ENCODE data around the gene IDNK. TPM values are rescaled to one million over a fixed set of nuclear protein-coding genes. Genes with fewer than 3 reads are reported as not detected.

Gene IDNK
- total RNA-seq, 1 donor from 2014 or later = not detected

DNA sequence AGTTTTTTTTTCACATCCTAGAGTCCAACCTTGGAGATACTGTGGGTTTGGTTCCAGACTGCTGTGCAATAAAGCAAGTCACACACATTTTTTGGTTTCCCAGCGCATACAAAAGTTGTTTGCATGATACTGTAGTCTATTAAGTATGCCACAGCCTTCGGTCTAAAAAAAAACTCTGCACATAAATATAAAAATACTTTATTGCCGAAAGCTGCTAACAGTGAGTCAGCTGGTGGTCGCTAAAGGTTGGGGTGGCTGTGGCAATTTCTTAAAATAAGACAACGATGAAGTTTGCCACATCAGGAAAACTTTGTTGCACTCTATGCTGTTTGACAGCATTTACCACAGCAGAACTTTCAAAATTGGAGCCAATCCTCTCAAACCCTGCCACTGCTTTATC is 47.4 kb downstream of the IDNK start:
- TF ChIP-seq POLR2AphosphoS5 (IDR thresholded peaks at IDR 0.05; ENCODE audit: insufficient read depth in 1 of 2, low read depth in 1 of 2) (no peak), POLR2A (IDR thresholded peaks at IDR 0.05) (no peak), CTCF (IDR thresholded peaks at IDR 0.05) (no peak)
- Histone ChIP-seq H3K4me3 (no peak overlapping the region), H3K9me3 (no peaks in the 10 kb centered on the region), H3K27me3 (no peaks in the 10 kb centered on the region), H3K4me1 (no peaks in the 10 kb centered on the region), H3K27ac (no peak overlapping the region), H3K36me3 (peaks cover 0 to 21% of the 10 kb centered on the region in 2 donors)
- intact Hi-C loops (cut with DNase I) = no loop called here
- DNase-seq (ENCODE audit: extremely low spot score in 2 of 2) = no peak

- TF ChIP-seq POLR2A (IDR thresholded peaks at IDR 0.05) = no peak
- no peak for TF ChIP-seq CTCF (IDR thresholded peaks at IDR 0.05)
- TF ChIP-seq POLR2AphosphoS5 (IDR thresholded peaks at IDR 0.05; ENCODE audit: insufficient read depth in 1 of 2, low read depth in 1 of 2) = no peak
- H3K36me3 ChIP-seq = peaks cover 0 to 20% of the 10 kb centered on the region in 2 donors
- intact Hi-C loops (cut with DNase I) = no loop called here
Observed at GRCh38 chr9:83671451-83671850, 48.5 kb downstream of the IDNK start.

GRCh38 chr9:83675466-83675865 is 52.5 kb downstream of the IDNK start:
- H3K36me3 ChIP-seq = peaks cover 0 to 44% of the 10 kb centered on the region in 2 donors
- H3K27me3 ChIP-seq = no peaks in the 10 kb centered on the region
- H3K4me1 ChIP-seq = no peaks in the 10 kb centered on the region
- no peak for TF ChIP-seq POLR2AphosphoS5 (IDR thresholded peaks at IDR 0.05; ENCODE audit: insufficient read depth in 1 of 2, low read depth in 1 of 2)
- no peak for TF ChIP-seq POLR2A (IDR thresholded peaks at IDR 0.05)
- no peak for TF ChIP-seq CTCF (IDR thresholded peaks at IDR 0.05)
- intact Hi-C loops (cut with DNase I) = no loop called here
- H3K4me3 ChIP-seq = no peak overlapping the region
- H3K9me3 ChIP-seq = no peaks in the 10 kb centered on the region
- no peak for DNase-seq (ENCODE audit: extremely low spot score in 2 of 2)
- H3K27ac ChIP-seq = no peak overlapping the region

More at GRCh38 chr9:83671451-83671850, 48.5 kb downstream of the IDNK start:
- no peak overlapping the region for H3K4me3 ChIP-seq
- no peak for DNase-seq (ENCODE audit: extremely low spot score in 2 of 2)
- no peaks in the 10 kb centered on the region for H3K27me3 ChIP-seq
- no peaks in the 10 kb centered on the region for H3K9me3 ChIP-seq
- no peaks in the 10 kb centered on the region for H3K4me1 ChIP-seq
- H3K27ac ChIP-seq = no peak overlapping the region

- Histone ChIP-seq H3K4me1 (no peaks in the 10 kb centered on the region), H3K27me3 (no peaks in the 10 kb centered on the region), H3K4me3 (no peak overlapping the region), H3K9me3 (no peaks in the 10 kb centered on the region), H3K36me3 (peaks cover 0 to 31% of the 10 kb centered on the region in 2 donors), H3K27ac (no peak overlapping the region)
- no peak for DNase-seq (ENCODE audit: extremely low spot score in 2 of 2)
- TF ChIP-seq POLR2AphosphoS5 (IDR thresholded peaks at IDR 0.05; ENCODE audit: insufficient read depth in 1 of 2, low read depth in 1 of 2) = no peak
- intact Hi-C loops (cut with DNase I) = no loop called here
Observed at GRCh38 chr9:83677596-83677995, 54.7 kb downstream of the IDNK start.

DNA sequence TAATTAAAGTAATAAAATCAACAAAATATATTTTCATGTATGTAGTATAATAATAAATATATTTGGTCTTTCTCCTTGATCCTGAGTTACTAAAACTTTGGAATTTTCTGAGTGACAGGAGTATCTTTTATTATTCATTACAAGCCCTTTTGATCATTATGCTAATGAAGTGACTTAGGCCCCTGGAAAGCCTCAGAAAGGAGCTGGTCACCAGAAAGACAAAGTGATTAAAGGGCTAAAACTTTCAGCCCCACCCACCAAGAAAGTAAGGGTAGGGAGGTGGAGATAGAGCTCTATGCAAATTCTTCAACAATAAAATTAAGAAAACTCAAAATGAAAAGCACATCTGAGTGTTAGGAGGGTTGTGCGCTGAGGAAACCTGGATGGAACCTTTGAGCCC is 57.3 kb downstream of the IDNK start:
- no peaks in the 10 kb centered on the region for H3K27me3 ChIP-seq
- H3K27ac ChIP-seq = no peak overlapping the region
- H3K4me3 ChIP-seq = no peak overlapping the region
- DNase-seq (ENCODE audit: extremely low spot score in 2 of 2) = no peak
- intact Hi-C loops (cut with DNase I) = no loop called here
- H3K36me3 ChIP-seq = peaks cover 0 to 34% of the 10 kb centered on the region in 2 donors
- no peaks in the 10 kb centered on the region for H3K9me3 ChIP-seq
- TF ChIP-seq POLR2A (IDR thresholded peaks at IDR 0.05) (no peak), POLR2AphosphoS5 (IDR thresholded peaks at IDR 0.05; ENCODE audit: insufficient read depth in 1 of 2, low read depth in 1 of 2) (no peak), CTCF (IDR thresholded peaks at IDR 0.05) (no peak)
- H3K4me1 ChIP-seq = no peaks in the 10 kb centered on the region
